ENCODE results near the gene TANGO6.
"Not testable (repeated sequence)": the region's sequence is repeated elsewhere in the genome, so short reads cannot be mapped to it uniquely, and the experiment has no call there.

DNA sequence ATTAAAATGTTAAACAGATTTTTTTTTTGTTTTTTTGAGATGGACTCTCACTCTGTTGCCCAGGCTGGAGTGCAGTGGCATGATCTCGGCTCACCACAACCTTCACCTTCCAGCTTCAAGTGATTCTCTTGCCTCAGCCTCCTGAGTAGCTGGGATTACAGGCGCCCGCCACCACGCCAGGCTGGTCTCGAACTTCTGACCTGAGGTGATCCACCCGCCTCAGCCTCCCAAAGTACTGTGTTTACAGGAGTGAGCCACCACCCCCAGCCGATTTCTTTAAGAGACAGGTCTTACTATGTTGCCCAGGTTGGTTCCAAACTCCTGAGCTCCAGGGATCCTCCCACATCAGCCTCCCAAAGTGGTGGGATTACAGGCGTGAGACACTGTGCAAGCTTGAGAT is 281.1 kb downstream of the TANGO6 start:
- TF ChIP-seq, protein P1, sequence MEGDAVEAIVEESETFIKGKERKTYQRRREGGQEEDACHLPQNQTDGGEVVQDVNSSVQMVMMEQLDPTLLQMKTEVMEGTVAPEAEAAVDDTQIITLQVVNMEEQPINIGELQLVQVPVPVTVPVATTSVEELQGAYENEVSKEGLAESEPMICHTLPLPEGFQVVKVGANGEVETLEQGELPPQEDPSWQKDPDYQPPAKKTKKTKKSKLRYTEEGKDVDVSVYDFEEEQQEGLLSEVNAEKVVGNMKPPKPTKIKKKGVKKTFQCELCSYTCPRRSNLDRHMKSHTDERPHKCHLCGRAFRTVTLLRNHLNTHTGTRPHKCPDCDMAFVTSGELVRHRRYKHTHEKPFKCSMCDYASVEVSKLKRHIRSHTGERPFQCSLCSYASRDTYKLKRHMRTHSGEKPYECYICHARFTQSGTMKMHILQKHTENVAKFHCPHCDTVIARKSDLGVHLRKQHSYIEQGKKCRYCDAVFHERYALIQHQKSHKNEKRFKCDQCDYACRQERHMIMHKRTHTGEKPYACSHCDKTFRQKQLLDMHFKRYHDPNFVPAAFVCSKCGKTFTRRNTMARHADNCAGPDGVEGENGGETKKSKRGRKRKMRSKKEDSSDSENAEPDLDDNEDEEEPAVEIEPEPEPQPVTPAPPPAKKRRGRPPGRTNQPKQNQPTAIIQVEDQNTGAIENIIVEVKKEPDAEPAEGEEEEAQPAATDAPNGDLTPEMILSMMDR (IDR thresholded peaks at IDR 0.05) = not testable (repeated sequence)
- TF ChIP-seq POLR2A (IDR thresholded peaks at IDR 0.05) = not testable (repeated sequence)

All from adrenal gland (tissue), 5 donors.